Putamen (tissue), 1 donor: Measurements from ENCODE around the gene SHCBP1L.
A peak's percentile ranks its signal among the peaks of the same experiment; 100 is the strongest.
"Not testable (repeated sequence)": the region's sequence is repeated elsewhere in the genome, so short reads cannot be mapped to it uniquely, and the experiment has no call there.

ENCODE experiments used
- DNase-seq: peaks from one replicate; pipeline ENCODE4 v3.0.0-alpha.2; 2016; ENCODE audit warnings: low spot score

Gene SHCBP1L

DNA sequence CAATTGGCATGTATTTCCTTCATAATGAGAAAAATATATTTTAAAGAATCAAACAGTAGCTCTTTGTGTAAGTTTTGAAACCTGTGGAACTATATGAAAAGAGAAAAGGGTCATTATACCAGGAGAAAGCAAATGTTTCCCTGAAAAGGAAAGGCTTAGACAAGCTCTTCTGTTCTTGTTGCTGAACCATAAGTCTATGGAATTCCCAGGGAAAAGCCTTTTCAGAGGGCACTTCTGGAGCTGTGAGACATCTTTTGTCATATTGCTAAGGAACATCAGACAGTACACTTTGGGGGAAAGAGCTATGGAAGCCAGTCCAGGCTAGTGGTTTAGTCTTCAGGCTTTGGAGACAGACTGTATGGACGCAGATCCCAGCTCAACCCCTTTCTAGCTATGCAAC lies 12.1 kb upstream of the SHCBP1L start:
- DNase-seq = no peak

DNA sequence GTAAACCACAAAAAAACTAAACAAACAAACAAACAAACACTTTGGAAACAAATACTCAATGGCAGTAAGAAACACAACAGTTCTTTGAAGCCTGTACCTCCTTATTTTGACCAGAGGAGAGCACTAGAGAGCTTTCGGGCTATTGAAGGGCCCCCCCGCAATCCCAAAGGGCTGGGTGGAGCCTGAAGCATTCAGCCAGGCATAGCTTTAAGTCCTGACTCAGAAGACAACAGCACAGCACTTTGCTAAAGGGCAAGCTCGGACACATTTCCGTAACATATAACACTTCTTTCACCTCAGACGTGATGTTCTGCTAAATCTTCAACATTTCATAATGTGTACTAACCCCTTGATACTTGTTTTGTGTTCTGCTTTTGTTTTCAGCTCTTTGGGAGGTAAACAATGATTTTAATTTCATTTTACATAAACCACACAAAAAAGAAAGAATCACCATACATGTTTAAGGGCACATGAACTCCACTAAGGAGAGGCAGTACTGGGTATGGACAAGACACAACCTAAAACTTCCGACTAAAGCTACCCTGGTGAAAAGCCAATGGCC lies 9.7 kb upstream of the SHCBP1L start:
- peak; percentile 60 for DNase-seq

DNA sequence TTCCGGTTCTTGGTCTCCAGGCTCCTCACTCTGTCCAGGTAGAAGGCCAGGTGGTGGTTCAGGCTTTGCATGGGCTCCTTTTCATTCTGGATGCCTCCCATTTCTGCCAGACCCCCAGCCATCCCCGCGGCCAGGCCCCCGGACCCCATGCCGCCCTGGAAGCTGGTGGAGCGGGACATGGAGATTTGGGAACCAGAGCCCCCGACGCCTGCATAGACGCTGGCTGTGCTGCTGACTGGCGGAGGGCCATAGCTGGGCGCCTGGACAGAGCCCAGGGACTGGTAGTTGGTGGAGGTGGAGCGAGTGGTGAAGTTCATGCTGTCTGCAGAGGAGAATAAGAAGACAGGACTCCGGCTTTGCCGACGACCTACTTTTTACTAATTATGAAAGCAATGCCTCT lies 7.1 kb upstream of the SHCBP1L start:
- no peak for DNase-seq

DNA sequence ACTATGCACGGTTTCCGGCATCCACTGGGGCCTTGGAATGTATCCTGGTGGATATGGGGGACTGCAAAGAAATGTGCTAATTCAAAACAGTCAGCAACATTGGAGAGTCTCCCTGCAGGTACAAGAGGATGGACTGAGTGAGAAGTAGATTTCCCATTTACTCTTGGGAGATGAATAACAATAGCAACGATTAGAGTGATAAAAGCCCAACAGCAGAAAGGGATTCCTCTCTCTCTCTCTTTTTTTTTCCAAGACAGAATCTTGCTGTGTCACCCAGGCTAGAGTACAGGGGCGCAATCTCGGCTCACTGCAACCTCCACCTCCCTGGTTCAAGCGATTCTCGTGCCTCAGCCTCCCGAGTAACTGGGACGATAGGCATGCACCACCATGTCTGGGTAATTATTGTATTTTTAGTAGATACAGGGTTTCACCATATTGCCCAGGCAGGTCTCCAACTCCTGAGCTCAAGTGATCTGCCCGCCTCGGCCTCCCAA lies 5.0 kb upstream of the SHCBP1L start:
- no peak for DNase-seq

DNA sequence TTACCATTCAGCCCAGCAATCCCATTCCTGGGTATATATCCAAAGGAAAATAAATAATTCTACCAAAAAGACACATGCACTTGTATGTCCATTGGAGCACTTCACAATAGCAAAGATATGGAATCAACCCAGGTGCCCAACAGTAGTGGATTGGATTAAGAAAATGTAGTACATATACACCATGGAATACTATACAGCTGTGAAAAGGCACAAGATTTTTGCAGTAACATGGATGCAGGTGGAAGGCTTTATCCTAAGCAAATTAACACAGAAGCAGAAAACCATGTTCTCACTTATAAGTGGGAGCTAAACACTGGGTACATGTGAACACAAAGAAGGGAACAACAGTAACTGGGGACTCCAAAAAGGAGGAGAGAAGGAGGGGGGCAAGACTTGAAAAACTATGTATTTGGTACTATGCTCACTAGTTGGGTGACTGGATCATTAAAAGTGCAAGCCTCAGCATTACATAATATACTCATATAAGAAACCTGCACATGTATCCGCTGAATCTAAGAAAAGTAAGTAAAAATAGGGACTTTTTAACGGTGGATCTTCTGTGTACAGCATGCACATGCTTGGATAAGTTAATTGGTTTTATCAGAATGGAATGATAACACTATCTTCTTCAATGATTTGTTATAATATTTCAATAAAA lies 3.9 kb upstream of the SHCBP1L start:
- no peak for DNase-seq

DNA sequence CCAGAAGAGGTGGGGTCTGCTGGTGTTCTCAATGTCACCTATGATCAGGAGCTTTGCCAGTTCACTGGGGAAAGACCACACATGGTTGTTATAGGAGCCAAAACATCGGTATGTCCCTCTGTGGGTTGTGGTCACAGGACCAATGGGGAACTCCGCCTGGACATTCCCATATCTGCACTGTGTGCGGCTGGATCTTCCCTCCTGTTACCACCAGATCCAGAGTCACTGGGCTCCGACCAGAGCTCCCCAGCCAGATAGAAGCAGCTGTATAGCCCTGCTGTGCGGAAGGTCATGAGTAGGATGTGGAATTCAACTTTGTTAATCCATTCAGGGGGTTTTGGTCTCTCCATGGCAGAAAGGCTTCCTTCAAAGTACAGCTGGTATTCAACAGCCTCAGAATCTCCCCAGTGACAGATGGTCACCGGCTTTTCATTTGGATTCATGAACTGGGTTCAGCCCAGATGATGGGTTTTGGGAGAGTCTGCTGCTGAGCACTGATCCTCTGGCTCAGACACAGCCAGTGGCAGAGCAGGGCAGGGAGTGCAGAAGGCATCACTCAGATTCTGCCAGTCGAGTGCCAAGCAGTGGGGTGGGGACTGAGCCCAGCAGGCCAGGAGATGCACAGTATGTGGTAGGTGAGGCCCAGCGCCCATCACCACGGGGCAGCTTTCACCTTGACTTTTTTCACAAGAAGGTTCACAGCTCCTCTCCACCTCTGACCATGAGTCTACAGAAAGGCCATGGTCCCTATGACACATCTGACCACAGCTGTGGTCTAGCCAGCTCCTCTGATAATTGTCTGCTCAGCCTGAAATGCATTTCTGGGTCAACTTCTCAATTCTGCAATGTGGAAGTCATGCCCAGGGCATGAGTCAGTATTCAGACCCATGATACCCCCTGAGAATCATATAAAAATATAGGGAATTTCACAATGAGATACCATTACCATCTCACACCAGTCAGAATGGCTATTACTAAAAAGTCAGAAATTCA lies 2.9 kb upstream of the SHCBP1L start:
- DNase-seq = no peak

DNA sequence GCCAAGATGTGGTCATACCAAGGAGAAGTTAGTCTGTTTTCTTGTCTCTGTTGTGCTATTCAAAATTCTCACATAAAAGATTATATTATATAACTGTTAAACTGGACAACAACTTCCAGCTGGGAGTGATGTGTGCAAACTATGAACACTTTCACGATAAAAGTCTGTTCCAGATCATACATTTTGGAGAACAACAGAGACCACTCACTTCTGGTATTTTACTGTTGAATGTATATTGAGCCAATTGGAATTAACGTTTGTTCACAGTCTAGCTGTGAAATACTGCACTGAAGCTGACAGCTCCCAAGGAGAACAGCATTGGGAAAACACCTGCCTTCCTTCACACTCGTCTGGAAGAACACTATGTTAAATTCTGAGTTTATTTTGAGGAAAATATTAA lies 860 bp upstream of the SHCBP1L start:
- no peak for DNase-seq

DNA sequence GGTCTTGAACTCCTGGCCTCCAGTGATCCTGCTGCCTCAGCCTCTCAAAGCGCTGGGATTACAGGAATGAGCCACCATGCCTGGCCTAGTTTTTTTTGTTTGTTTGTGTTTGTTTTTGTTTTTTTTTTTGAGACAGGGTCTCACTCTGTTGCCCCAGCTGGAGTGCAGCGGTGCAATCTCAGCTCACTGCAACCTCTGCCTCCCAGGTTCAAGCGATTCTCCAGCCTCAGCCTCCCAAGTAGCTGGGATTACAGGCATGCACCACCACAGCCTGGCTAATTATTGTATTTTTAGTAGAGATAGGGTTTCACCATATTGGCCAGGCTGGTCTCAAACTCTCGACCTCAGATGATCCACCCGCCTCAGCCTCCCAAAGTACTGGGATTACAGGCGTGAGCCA lies 9.6 kb downstream of the SHCBP1L start:
- not testable (repeated sequence) for DNase-seq

DNA sequence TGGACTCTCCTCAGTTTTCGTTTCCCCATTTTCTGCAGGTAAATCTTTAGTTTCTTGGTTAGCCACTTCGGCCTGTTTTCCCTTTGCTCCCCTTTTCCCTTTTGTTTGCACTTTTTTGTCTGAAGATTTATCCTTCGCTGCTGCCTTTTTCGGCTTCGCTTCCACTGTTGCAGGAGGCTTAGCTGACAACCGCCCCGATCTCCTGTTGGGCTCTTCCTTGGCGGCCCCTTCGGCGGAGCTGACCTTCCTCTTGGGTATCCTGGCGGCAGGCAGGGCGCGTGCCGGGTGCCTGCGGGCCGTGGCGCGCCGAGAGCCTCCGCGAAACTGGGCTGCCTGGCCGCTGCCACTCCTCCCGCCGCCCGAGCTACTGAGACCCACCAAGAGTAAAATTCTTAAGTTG lies 10.8 kb downstream of the SHCBP1L start:
- DNase-seq = not testable (repeated sequence)

DNA sequence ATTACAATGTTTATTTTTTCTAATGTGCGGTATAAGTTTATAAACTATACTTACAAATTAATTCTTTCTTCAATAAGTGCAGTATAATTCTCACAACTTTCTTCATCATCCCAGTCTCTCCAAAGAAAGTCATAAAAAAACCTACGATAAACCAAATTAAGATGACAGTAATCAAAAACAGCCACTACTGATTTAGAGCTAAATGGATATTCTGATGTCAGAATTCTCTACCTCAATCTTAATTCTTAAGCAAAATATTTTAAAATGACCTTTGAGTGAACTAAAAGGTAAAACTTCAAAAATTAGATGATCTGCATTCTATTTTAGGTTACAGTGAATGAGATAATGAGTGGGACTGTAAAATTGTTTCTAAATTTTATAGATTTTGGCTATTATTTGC lies 13.6 kb downstream of the SHCBP1L start:
- DNase-seq = no peak

DNA sequence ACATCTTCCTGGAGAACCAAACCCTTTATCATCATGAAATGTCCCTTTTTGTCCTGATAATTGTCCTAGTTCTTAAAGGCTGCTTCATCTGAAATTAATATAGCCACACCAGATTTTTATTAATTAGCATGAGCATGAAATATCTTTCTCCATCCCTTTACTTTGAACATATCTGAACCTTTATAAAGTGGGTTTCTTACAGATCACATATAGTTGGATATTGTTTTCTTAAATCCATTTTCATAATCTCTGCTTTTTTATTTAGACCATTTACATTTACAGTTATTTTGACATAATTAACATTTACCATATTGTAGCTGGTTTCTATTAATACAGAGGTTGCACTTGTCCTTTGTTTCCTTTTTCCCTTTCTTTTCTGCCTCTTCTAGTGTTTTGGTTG lies 17.2 kb downstream of the SHCBP1L start:
- no peak for DNase-seq

DNA sequence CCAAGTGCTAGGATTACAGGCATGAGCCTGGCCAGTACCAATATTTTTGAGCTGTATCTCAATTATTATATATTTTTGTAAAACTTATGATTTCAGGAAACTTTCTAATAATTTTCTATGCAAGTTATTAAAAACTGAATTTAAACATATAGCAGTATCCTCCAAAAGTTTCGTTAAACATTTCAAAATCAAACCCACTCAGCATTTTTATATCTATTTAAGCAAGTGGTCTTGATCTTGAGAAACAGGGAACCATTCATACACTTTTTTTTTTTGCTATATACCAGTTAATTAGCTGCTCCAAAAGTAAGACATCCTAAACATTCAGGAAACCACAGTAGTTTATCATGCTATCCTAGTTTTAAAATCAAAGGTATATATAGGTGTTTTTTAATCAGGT lies 22.0 kb downstream of the SHCBP1L start:
- DNase-seq = no peak

DNA sequence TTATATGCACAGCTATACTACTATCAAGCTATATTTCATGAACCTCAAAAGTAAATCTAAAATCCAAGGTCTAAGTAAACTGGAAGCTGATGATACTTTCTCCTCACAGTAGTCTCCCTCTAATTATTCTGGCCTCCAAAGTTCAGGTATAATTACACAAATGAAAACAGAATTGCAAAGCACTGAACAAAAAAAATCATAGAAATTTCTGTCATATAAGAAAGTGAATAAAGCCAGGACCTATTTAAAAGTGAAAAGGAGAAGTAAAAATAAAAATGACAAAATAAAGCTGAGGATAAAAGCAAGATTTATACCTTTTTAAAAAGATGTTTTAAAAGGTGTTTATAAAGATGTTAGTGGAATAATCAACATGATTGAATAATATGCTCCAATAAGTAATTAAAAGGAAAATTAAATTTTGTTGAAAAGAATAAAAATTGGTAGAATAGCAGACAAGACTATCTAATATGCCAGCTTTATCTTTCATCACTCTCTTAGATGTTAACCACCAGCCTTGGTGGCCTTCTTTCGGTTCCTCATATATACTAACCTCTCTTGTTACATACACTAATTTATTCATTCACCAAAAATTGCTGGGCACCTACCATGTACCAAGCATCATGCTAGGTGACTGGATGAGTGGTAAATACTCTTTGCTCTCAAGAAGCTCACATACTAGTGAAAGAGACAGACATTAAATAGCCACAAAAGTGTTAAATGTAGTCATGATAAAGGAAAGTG lies 25.1 kb downstream of the SHCBP1L start:
- no peak for DNase-seq

DNA sequence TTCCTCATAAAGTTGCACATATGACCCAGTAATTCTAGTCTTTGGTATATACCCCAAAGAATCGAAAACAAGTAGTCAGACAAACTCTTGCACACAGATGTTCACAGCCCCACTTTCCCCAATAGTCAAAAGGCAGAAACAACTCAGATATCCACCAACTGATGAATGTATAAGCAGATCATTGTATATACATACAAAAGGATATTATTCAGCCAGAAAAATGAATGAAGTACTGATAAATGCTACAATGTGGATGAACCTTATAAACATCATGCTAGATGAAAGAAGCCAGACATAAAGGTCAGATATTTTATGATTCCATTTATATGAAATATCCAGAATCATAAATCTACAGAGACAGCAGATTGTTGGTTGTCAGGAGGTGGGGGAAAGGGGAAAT lies 27.3 kb downstream of the SHCBP1L start:
- DNase-seq = no peak

DNA sequence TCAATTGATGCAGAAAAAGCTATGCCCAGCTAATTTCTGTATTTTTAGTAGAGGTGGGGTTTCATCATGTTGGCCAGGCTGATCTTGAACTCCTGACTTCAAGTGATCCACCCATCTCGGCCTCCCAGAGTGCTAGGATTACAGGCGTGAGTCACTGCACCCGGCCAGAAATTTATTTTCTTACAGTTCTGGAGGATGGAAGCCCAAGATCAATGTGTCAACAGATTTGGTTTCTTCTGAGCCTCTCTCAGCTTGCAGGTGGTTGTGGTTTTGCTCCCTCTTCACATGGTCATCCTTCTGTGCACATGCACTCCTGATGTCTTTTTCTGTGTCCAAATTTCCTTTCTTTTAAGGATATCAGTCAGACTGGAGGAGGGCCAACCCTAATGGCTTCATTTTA lies 35.6 kb downstream of the SHCBP1L start:
- DNase-seq = no peak

DNA sequence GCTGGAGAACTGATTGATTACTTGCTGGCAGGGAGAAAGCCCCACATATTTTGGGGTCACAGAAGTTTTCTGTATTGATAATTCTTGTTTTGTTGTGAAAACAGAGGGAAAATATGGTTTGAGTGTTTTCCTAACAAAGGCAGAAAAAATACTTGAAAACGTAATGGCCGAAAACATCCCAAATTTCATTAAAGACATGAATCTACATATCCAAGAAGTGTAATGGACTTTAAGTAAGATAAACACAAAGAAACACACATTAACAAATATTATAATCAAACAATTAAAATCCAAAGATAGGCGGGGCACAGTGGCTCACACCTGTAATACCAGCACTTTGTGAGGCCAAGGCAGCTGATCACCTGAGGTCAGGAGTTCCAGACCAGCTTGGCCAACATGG lies 39.6 kb downstream of the SHCBP1L start:
- no peak for DNase-seq

DNA sequence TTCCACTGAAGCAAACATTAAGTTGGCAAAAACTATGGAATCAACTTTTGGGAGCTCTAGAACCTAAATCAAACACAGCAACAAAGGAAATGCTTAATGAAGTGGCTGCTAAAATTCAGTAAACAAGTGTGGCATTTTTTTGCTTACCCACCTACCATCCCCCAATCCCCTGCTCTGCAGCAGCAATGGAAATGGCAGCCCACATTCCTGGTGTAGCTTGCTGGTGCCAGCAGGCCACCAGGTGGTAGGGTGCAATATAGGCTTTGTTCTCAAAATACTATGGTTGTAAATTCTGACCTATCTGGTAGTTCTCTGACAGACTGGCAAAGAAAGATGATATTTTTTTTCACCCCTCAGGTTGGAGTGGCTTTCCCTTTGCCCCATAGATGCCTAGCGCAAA lies 42.8 kb downstream of the SHCBP1L start:
- no peak for DNase-seq

DNA sequence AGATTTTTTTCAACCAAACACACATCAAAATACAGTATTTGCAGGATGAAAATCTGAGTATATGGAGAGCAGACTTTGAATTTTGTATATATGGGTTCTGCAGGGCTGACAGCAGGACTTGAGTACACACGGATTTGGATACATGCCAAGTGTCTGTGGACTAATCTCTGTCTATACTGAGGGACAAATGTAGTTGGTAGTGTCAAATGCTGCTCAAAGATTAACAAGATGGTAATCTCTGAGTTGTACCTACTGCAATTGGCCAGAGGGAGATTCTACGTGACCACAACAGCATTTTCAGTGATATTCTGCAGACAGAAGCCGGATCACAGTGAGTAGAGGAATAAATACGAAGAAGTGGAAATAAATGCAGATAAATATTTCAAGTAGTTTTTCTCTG lies 43.4 kb downstream of the SHCBP1L start:
- no peak for DNase-seq

DNA sequence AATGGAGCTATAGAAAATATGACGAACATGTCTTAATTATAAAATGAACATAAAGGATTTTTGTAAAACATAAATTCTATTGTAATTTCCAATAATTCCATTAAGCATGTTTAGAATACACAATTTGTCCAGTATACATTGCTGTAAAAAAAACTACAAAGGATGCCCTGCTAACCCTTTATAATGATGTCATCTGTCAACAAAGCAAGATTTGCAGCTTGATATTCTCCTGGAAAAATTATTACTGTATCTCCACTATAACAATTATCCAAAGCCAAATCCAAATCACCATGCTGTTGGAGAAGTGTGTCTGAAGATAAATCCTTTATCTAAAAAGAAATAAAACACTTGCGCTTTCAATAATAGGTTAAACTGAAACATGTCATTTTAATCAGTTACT lies 47.6 kb downstream of the SHCBP1L start:
- DNase-seq = no peak

DNA sequence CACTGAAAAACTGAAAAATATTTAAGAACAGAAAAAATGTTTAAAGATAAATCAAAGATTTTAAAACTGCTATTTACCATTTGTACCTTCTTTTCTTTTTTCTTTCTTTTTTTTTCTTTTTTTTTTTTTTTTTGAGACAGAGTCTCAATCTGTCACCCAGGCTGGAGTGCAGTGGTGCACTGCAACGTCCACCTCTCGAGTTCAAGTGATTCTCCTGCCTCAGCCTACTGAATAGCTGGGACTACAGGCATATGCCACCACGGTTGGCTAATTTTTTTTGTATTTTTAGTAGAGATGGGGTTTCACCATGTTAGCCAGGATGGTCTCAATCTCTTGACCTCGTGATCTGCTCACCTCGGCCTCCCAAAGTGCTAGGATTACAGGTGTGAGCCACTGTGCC lies 51.0 kb downstream of the SHCBP1L start:
- DNase-seq = not testable (repeated sequence)

DNA sequence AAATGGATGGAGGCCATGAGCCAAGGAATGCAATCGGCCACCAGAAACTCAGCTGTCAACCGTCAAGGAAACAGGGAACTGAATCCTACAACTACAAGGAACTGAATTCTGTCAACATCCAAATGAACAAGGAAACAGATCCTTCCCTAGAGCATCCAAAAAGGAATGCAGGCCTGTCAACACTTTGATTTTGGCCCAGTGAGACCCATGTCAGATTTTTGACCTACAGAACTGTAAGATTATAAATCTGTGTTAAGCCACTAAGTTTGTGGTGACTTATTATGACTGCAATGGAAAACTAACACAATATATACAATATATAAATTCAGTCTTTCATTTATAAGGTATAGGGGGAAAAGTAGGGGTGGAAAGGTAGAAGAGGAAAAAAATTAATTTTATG lies 55.3 kb downstream of the SHCBP1L start:
- no peak for DNase-seq

DNA sequence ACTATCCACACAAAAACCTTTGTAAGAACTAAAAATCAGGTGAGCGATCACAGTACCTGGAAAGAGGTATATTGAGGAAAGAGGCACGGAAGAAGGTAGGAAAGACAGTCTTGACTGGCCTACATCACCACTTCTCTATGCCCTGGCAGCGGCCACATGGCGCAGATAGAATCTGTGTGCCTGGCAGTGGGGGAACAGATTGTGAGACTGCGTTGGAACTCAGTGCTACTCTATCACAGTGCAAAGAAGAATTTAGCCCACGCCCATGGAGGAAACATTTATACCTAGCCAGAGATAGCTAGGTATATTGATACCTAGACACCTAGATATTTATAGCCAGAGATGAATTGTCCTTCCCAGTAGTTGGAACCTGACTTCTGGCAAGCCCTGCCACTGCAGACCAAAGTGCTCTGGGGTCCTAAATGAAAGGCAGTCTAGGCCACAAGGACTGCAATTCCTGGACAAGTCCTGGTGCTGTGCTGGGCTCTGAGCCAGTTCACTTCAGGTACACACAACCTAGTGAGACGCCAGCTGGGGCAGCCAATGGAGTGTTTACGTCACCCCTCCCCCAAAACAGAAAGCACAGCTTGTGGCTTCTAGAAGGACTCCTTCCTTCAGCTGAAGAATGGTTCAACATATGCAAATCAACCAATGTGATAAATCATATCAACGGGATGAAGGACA lies 61.9 kb downstream of the SHCBP1L start:
- no peak for DNase-seq
